ENCODE data around the gene HOXA9.
A peak's percentile ranks its signal among the peaks of the same experiment; 100 is the strongest.

HOXA9 gene

DNA sequence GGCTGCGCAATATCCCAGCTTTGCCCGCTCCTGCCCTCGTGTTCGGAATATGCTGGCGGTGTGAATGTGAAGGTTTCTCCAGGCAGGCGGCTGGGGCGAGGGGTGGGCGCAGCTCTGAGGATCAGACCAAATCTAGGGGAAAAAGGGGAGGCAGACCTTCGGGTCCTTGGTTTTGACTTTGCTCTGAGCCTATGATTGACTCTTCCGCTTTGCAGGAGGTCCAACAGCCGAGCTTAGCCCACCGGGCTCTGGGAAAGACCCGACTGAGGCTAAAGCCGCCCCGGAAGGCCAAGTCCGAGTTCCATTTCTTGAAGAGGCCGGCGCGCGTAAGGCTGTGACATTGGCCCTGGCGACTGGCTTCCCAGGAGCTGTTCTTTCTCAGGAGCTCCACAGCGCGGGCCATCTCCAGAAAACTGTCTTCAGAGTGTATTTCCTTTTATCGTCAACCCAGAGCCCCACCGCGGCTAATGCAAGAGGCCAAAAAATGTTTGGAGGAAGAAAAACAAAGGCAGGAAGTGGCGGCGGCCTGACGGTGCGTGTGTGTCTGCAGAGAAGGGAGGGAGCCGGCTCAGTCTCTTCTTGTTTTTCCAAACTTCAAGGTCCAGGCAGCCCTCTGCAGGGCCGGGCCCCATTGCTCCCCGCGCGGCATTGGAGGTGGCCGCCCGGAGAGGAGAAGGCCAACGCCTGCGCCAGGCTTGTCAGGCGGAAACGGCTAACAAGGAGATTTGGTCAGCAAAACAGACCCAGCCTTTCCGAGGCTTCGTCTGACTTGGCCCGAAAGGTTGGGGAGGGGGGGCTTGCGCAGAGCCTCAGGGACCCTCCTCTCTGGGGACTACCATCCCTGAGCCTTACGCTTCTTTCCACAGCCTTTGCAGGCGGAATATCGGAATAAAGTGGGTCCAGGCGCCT lies 23.3 kb upstream of the HOXA9 start:
- no peak for DNase-seq (ENCODE audit: low read depth in 2 of 2)

DNA sequence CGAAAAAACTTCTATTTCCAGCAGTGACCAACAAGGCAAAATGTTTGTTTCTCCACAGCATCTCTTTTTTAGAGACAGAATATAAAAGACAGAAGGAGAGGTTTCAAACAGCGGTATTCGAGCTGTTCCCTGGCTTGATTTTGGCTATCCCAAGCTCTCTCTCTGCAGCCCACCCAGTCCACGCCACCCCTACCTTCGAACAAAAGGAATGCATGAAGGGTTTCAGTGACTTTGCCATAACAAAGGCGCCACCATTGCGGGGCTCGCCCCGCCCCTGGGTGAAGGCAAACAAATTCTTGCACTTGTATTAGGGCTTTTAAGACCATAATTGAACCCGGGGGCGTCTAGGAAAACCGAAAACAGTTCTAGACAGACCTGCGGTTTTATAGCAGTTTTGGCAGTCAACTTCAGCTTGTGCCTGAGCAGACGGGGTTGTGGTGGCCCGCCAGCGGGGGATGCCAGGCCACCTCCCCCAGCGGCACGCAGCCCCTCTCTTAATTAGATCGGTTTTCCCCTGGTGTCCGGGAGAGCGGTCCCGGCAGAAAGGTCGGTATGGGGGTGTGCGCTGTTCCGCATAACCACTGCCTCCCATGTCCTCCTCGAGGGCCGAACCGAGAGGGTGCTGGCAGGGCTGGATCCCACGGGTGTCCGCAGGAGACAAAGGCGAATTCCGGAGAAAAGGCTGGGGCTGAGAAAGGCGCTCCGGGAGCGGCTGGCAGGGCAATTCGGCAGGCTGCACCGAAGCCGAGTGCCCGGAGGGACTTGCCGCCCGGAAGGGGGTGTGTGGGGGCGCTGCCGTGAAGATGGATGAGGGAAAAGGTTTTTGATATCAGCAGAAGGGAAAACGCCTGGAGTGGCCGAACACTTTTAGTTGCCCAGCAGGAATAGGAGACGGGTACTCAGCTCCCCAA lies 22.4 kb upstream of the HOXA9 start:
- no peak for DNase-seq (ENCODE audit: low read depth in 2 of 2)

DNA sequence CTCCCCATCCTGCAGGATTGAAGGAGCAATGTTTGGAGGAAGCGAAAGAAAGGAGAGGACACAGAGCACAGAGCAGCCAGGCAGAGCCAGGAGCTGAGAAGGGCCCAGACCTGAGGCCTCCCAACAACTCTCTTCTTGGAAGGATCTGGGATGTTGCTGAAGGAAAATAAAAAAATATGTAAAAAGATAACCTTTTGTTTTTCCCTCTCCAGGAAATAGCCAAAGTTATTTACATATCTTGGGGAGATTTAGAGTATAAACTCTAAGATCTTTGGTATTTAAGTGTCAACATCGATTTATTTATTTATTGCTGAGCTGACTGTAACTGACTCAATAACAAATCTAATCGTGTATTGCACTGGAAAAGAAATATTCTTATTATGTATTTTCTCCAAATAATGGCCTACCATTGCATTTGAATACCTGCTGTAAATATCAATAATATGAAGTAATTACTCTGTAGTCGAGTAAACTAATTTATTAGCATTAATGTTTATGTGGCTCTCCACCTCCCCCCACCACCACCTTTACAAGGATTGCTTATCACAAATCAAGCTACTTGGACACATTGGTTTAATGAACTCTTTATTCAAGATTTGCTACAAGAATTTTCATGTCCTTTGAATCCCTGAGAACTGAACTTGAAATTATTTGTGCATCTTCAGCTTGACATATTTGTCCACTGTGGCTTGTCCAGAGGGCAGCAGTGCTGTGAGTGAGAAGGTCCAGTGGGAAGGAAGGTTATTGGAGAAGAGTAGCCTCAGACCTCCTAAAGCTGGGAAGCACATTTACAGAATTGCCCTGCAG lies 21.5 kb upstream of the HOXA9 start:
- no peak for DNase-seq (ENCODE audit: low read depth in 2 of 2)

DNA sequence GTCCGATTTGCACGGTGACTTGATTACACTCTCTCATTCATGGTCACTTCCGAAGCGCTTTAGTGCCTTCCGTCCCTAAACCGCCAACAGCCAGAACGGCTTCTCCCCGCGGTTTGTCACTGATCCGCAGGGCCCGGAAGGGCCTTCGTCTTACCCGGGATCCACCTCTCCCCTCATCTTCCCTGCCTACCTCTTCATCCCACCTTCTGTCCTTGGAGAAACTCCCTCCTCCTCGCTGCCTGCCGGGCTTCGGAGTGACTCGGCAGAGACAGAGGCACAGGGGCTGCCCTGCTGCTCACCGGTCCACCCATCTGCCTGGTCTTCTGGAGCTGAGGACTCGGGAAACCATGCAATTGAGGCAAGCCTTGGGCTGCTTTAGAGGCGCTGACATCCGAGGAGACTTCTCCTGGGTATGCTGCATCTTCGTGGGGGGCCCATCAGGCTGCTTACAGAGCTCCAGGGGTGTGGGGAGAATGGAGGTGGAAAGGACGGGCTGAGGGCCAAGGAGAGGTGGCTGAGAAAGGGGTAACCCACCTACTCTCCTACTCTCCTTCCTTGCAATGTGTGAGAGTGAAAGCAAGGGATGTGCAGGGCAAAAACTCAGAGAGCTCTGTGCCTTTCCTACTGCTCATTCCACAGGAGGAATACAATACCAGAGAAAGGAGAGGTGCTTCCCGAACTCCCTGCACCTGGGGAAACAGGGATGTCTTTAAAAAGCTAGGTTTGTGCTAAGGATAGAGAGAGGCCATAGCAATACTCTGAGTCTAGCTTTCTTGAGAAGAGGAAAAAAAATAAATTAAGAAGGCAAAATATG lies 20.7 kb upstream of the HOXA9 start:
- DNase-seq (ENCODE audit: low read depth in 2 of 2): no peak

DNA sequence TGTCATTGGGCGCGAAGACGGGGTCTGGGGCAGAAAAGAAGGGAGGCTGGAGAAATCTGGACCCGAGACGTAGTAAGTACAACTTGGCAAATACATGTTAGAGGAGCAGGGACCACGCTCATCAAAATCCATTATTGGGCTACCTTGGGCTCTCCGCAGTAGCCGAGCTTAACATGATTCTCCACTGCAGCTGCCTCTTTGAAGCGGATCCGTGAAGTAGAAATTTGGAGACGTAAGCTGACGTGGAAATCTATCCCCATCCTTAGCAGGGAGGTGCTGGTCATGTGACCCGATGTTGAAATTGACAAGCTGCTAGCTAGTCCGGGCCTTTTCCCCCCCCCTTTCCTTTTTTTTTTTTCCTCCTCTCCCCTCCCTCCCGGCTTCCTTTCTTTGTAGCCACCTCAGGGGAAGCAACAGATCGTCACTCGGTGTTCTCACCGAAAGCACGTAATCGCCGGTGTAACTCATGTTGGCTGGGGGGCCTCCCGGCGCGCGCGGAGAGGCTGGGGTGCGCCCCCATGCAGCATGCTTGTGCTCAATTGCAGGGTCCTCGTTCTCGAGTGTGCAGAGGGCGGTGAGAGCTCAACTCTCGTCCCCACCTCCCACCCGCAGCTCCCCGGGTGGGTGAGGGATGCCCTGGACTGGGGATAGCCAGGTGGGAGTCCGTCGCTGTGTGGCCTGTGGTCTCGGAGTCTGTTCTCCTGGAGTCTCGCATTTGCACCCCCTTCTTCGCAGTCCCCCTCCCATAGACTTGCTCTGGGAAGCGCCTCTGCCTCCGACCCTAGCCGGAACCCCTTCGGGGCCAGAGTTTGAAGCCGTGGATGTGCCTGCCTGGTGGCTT lies 19.9 kb upstream of the HOXA9 start, which contains the start of gene HOXA11:
TSS of gene HOXA11 (minus strand) at position 220 of the 841 bp plus-strand sequence. CDS start at position 132, 88 bp downstream.
- no peak for DNase-seq (ENCODE audit: low read depth in 2 of 2)

DNA sequence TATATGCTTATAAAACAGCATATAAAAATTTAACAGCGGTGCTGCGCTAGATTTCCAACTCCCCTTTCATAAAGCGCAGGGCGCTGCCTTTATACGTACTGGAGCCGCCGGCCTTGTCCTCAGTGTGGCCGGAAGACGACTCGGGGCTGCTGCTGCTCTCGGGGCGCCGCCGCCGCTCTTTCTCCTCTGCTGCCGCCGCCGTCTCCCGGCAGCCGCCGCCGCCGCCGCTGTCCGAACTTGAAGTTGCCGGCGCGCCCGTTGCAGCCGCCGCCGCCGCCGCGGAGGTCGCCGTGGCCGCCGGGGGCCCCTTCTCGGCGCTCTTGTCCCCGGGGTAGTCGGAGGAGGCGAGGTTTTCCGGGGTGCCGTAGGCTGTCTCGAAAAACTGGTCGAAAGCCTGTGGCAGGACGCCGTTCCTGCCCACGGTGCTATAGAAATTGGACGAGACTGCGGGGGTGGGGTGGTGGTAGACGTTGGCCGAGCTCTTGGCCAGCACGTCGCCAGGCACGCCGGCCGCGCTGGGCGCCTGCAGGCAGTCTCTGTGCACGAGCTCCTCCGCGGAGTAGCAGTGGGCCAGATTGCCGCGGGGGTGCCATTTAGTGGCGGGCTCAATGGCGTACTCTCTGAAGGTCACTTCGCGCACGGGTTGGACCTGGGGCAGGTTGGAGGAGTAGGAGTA lies 19.1 kb upstream of the HOXA9 start:
- no peak for DNase-seq (ENCODE audit: low read depth in 2 of 2)

DNA sequence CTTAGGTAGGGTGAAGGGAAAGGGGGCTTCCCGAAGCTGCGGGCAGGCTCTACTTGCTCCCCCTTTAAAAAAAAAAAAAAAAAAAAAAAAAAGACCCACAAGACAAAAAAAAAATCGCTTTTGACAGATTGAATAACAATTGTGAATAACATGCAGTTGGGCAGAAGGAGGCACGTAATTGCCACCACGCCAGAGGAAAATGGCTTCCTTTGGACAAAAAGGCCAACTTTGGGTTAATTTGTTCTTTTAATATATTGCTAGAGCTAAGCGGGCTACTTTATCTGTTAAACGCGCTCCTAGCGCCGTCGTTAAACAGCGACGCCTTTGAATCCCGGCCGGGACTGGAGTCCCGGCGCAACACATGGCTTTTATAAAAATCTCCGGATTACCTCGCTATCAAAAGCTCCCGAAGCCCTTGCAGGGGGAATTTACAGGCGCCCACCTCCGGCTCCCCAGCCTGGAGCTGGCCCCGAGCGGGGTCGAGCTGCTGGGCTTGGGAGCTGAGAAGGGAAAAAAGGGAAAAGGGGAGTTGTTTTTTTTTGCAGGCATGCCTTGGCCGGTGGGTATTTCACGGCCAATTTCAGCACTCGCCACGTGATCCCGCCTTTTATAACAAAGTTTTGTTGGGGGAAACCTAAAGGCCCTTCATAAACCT lies 18.5 kb upstream of the HOXA9 start:
- no peak for DNase-seq (ENCODE audit: low read depth in 2 of 2)

DNA sequence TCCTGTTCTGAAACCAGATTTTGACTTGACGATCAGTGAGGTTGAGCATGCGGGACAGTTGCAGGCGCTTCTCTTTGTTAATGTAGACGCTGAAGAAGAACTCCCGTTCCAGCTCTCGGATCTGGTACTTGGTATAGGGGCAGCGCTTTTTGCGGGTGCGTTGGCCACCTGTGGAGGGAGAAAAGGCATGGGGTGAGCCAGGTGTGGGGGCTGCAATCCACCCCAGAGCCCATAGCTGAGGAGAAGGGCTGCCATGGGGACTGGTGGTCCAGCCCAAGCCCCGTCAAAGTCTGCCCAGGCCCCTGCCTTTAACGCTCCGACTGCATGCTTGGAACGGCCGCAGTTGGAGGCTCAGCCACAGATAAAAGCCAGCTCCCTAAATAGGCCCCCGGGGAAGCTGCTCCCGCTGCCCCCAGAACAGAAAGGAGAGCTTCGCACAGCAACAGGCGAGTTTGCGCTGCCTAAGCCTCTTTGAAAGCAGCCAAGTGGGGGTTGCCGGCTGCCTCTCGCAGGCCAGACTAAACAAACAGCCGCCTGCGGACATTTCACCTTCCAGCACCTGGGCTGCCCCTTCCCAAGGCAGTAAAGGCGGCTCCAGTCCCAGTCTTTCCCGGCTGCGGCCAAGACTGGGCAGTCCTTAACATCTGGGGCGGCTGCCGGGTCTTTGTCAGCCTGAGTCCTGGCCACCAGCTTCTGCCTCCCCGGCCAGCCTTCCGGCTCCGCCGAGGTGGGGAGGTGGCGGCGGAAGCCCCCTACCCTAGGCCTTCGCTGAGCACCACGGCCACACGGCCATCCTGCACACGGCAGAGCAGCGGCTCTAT lies 17.7 kb upstream of the HOXA9 start:
- DNase-seq (ENCODE audit: low read depth in 2 of 2): no peak

DNA sequence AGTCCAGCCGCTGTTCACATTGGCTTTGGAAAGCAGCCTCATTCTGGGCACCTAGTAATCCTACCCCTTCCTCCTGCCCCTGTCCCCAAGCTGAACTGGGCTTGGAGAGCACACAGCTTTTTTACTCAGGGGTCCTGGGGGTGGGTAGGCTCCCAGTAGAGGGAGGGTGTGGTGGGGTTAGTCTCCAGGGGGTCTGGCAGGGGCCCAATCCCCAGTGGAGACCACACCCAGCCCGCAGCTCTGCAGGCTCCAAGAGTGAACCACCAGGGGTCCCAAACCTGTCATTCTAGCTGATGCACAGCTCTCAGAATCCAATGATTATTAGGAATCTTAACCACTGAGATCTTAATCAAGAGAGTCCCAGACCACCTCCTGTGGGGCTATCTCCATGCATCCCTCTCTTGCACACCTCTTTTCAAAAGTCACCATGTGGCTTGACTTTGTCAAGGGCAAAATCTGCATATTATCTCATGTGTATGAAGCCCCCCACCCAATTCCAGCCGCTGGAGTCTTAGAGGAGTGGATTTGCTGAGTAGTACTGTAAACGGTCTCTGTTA lies 17.0 kb upstream of the HOXA9 start:
- no peak for DNase-seq (ENCODE audit: low read depth in 2 of 2)

DNA sequence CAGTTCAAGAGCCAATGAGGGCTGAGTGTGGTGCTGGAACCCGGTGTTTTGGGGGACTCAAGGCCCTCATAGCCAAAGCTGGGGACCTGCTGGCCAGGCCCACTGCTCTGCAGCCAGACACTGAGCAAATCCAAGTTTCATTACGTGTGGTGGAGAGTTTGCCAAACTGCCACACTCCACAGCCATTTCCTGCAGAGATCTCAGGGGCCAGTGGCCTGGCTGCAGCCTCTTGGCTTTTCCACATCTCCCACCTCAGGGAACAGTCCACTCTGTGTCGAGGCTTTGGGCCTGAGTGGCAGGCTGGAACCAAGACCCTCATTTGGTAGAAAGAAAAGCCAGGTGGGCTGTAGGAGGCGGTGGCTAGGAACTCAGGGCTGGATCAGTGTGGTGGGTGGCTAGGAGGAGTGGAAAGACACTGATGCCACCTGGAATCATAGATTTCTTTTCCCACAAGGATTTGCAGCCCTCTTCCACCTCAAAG lies 16.5 kb upstream of the HOXA9 start:
- DNase-seq (ENCODE audit: low read depth in 2 of 2): no peak

DNA sequence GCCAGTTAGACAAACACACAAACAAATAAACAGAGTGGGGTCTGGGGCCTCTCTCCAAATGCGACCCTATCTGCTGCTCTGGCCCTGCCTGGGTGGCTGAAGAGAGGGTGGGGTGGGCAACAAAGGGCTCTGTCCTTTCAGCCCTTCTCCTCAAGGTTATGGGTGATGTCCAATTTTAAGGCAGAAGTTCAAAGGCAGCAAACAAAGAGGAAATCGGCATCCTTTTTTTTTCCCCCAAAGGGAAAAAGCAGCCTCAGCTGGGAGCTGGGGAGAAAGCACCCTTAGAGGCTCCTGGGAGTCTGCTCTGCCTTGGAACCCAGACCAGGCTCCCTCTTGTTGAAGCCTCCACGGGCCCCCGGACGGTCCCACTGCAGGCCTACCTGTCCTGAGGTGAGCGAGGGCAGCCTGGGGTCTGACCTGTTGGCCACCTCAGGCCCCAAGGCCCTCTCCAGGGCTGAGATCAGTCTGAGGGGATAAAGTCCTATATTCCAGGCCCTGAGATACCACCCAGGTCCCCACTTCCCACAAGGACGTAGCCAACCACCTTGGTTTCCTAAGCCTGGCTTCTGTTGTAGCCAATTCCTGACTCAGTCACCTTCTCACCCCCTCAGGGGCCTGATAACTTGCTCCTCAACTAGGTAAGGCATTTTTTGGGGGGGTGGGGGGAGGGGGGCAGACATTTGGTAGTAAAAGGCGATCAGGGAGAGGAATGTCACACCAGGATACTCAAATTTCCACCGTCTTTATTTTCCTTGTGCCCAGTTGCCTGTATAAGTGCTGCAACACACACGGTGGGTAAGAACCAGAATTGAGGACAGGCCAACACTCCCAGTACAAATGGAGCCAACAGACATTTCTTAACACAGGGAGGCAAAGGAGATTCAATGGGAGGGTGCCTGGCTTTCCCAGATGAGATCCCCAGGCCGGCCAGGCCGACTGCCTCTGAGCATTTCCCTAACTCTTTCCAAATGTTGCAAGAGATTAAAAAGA lies 15.4 kb upstream of the HOXA9 start:
- no peak for DNase-seq (ENCODE audit: low read depth in 2 of 2)

DNA sequence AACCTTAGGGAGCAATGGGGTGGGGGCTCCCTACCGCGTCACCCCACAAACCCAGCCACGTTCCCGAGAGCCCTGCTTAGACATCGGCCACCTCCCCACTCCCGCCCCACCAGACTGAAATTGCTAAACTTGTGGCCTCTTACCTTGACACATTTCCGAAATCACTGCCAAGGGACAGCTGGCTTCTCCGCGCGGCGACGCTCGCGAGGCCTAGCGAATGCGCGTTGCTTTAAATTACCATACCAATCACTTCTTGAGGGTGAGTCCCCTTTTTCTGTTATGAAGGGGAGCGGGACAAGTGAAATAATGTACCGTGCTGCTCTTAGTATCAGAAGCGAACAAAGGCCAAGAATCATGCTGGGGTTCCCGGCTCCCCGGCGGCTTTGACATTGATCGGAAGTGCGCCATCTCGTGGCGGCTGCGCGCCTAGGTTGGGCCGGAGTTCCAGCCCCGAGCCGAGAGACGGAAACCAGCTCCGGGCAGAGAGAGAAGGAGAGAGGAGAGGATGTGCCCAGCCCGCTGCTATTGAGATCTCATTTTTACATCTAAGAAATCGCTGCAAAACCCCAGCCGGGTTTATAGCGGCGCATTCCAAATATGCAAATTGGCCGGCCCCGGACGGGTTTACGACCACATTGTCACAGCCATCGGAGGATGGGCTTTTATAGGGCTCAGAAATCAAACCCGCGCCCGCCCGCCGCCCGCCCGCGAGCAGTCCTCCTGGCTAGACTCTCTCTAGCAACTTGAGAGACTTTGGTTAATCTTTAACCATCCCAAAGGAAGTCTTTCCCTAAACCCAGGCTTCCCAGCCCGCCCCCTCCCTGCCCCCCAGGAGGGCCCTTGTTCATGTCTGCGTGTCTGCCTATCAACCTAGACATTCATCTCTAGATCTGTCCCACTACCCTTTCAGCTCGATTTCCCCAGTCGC lies 14.4 kb upstream of the HOXA9 start:
- DNase-seq (ENCODE audit: low read depth in 2 of 2): peak in 1 of 2 donors; percentile 41

DNA sequence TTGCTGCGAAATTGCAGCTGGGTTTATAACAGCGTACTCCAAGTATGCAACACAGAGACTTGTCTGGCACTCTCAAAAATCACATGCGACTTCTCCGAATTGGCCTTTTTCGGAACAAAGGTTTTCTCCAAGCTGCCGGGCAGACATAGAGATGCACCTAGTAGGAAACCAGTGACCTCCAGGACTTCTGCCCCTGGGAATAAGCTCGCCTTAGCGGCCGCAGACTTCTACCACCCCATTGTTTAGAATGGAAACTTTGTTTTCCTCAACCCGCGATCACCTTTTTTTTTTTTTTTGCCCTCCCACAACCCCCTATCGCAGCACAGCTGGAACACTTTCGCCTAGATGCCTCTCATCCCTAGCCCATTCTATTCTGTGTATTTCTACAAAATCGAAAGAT lies 13.7 kb upstream of the HOXA9 start:
- DNase-seq (ENCODE audit: low read depth in 2 of 2): no peak

DNA sequence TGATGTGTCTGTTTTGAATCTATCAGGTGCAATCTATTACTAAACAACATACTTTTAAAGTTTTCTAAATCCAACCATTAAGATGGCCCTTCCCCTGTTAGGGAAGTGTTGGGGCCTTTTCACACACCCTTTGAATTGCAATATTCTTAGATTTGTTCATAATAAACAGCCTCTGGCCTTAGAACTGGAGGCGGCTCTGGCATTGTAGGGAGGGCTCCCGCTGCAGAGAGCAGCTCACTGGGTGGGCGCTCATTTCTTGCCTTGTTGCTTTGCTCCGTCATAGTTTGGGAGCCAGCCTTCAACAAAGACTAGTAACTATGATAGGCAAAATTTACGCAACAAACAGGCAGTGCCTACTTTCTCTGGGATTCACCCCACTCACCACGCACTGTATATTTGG lies 13.0 kb upstream of the HOXA9 start:
- DNase-seq (ENCODE audit: low read depth in 2 of 2): no peak

DNA sequence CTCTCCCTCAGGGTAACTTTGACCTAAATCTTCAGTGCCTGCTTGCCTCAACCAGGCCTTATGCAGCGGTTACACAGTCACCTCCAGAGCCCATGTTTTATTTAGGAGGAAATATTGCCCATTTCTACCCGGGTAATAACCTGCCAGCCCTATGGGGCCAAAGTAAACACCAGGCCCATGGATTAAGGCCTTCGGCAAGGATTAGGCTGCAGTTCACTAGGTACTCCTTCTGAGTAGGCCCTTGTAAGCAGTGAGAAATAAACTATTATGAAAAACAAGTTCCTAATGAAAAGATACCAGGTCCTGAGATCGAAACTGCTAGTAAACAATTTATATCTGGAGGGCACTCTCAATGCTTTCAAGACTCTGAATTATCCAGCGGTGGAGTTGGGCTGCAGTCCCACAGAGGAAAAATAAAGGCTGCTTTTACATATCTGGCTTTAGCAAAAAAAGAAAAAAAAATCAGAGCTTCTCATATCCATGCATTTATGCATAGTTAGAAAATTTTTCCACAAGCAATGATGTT lies 12.5 kb upstream of the HOXA9 start:
- DNase-seq (ENCODE audit: low read depth in 2 of 2): no peak
